Ovary (tissue), 9 donors: Measurements from ENCODE around the gene SEL1L3. TPM values are rescaled to one million over a fixed set of nuclear protein-coding genes. Genes with fewer than 3 reads are reported as not detected.

ENCODE experiments used
- DNase-seq, 5 donors: peaks; one replicate each; pipeline ENCODE4 v3.0.0-alpha.2; 2019 to 2020
- H3K27ac ChIP-seq, 2 donors: fragments of 200-600 bp; one replicate each; pipeline versions ENCODE4 v1.5.1 to v1.8.0; 2019 to 2022
- H3K27me3 ChIP-seq: fragments of 200-600 bp; one replicate; pipeline ENCODE4 v1.8.0; 2022
- H3K36me3 ChIP-seq: fragments of 200-600 bp; sonication (generic); one replicate; pipeline ENCODE4 v1.5.1; 2019
- H3K4me1 ChIP-seq: one replicate; pipeline ENCODE4 v1.8.1; 2013; ENCODE audit warnings: mild to moderate bottlenecking, moderate library complexity; ENCODE audit not compliant: insufficient read depth
- H3K4me3 ChIP-seq: fragments of 200-600 bp; sonication (generic); one replicate; pipeline ENCODE4 v1.5.1; 2017
- H3K9me3 ChIP-seq, 2 donors: fragments of 200-600 bp in 1 of 2; sonication (generic) in 1 of 2; one replicate each; pipeline versions ENCODE4 v1.5.1 to v1.8.1; 2013 to 2019; ENCODE audit warnings: mild to moderate bottlenecking in 1 of 2, moderate library complexity in 1 of 2
- CTCF ChIP-seq, 3 donors: fragments of 450-650 bp in 2 of 3; fragments of 200-600 bp in 1 of 3; IDR thresholded peaks; one replicate each; pipeline versions ENCODE4 v1.5.1 to v1.8.0; 2016 to 2022; ENCODE audit warnings: antibody characterized with exemption in 3 of 3, mild to moderate bottlenecking in 1 of 3
- EP300 ChIP-seq: sonication (generic); formaldehyde crosslinking; IDR thresholded peaks from one replicate; pipeline ENCODE4 v1.6.1; 2017; ENCODE audit warnings: antibody characterized with exemption
- POLR2A ChIP-seq: fragments of 450-650 bp; IDR thresholded peaks from one replicate; pipeline ENCODE4 v1.6.1; 2017; ENCODE audit warnings: antibody characterized with exemption, mild to moderate bottlenecking, moderate library complexity
- WGBS, 3 donors: extraction: QIAGEN DNeasy Blood & Tissue Kit in 1 of 3; methylation state at CpG; one replicate each; pipeline versions ENCODE4 v1.1.5 to v1.1.7; 2013 to 2017; 5-methylcytosine and 5-hydroxymethylcytosine counted together
- intact Hi-C, 4 donors: fragments of 100-400 bp; cut with DNase I; formaldehyde crosslinking; loops; one replicate each; pipeline versions ENCODE4 v1.11.0 to v1.15.1; 2022 to 2023
- polyA plus RNA-seq, 2 donors: library from polyadenylated mRNA; stranded (reverse); fragments of 200-250 nt in 1 of 2; fragments of 350-450 nt in 1 of 2; fragmentation: Illumina TruSeq in 1 of 2; extraction: RNeasy Lipid Tissue Mini Kit (QIAGEN cat#74804) in 1 of 2; gene quantifications; one replicate each; pipeline ENCODE4 v1.2.3, GENCODE V29; 2013 to 2014
- total RNA-seq, 7 donors: library from RNA; depleted of rRNA in 2 of 7; stranded (reverse); fragments of >200 nt in 2 of 7; fragmentation: NEBNext Ultra II Directional in 3 of 7; extraction: Animal tissue kit (Norgen Biotek cat#: 25700) in 3 of 7; gene quantifications; one replicate each; pipeline versions ENCODE4 v1.1.0 to v1.2.4, GENCODE V29; 2016 to 2023
- donor health status: DM: no; HTN: no; CAD: no; lungs with moderate emphysema.
- donor health status: DM: no; HTN: no; CAD: no.
- donor health status: Bipolar disorder and iron deficiency.
- donor health status: DM: yes; HTN: yes; CAD: no.
- donor health status: DM: no; HTN: no; CAD: no.
- donor health status: DM: yes; HTN: yes; CAD: no.

SEL1L3 gene
- total and polyA plus RNA-seq, 9 donors: 4.4 to 27.7 (median 8.3) TPM

GRCh38 chr4:25857851-25858400, 4.9 kb downstream of the SEL1L3 start:
- intact Hi-C loops: no loop called here
- H3K4me1 ChIP-seq: no peaks in the 10 kb centered on the region
- H3K27ac ChIP-seq: no peak overlapping the region
- TF ChIP-seq POLR2A (no peak), EP300 (no peak), CTCF (IDR thresholded peaks at IDR 0.05) (no peak)
- H3K27me3 ChIP-seq: no peaks in the 10 kb centered on the region
- DNase-seq: no peak
- H3K9me3 ChIP-seq: no peaks in the 10 kb centered on the region
- WGBS, 3 donors: 92 to 94% (median 93%) methylated on average over 8 of the region's 8 CpGs
- no peaks in the 10 kb centered on the region for H3K36me3 ChIP-seq
- no peak overlapping the region for H3K4me3 ChIP-seq

GRCh38 chr4:25857403-25857802, 5.4 kb downstream of the SEL1L3 start:
- H3K4me1 ChIP-seq: no peaks in the 10 kb centered on the region
- H3K4me3 ChIP-seq: no peak overlapping the region
- H3K27me3 ChIP-seq: no peaks in the 10 kb centered on the region
- no peak for DNase-seq
- no peaks in the 10 kb centered on the region for H3K36me3 ChIP-seq
- H3K9me3 ChIP-seq: no peaks in the 10 kb centered on the region
- WGBS, 3 donors: 96 to 97% (median 96%) methylated on average over 2 of the region's 2 CpGs
- no peak for TF ChIP-seq POLR2A
- no peak for TF ChIP-seq CTCF (IDR thresholded peaks at IDR 0.05)
- no peak for TF ChIP-seq EP300
- intact Hi-C loops: no loop called here
- no peak overlapping the region for H3K27ac ChIP-seq

- intact Hi-C loops: no loop called here
- no peak for TF ChIP-seq EP300
- no peak for TF ChIP-seq CTCF (IDR thresholded peaks at IDR 0.05)
- TF ChIP-seq POLR2A: no peak
- H3K27me3 ChIP-seq: no peaks in the 10 kb centered on the region
Observed at GRCh38 chr4:25856756-25857155, 6.0 kb downstream of the SEL1L3 start.

GRCh38 chr4:25852103-25852502, 10.7 kb downstream of the SEL1L3 start:
- no peaks in the 10 kb centered on the region for H3K36me3 ChIP-seq
- no peak for DNase-seq
- WGBS, 3 donors: 88 to 96% (median 91%) methylated on average over 3 of the region's 3 CpGs
- H3K9me3 ChIP-seq: no peaks in the 10 kb centered on the region
- no peaks in the 10 kb centered on the region for H3K4me1 ChIP-seq
- H3K27ac ChIP-seq: no peak overlapping the region
- TF ChIP-seq EP300 (no peak), POLR2A (no peak), CTCF (IDR thresholded peaks at IDR 0.05) (no peak)
- intact Hi-C loops: no loop called here
- H3K27me3 ChIP-seq: no peaks in the 10 kb centered on the region
- H3K4me3 ChIP-seq: no peak overlapping the region

More at GRCh38 chr4:25856756-25857155, 6.0 kb downstream of the SEL1L3 start:
- Histone ChIP-seq H3K27ac (no peak overlapping the region), H3K9me3 (no peaks in the 10 kb centered on the region), H3K4me3 (no peak overlapping the region), H3K4me1 (no peaks in the 10 kb centered on the region), H3K36me3 (no peaks in the 10 kb centered on the region)
- 10 to 20% (median 10%) methylated on average over 1 of the region's 1 CpG for WGBS, 3 donors
- DNase-seq: no peak
